GM10248 (cell line): ENCODE measurements around the gene ZNF296.

ENCODE experiments used
- CTCF ChIA-PET: fragments of 300-600 bp; sonication (Branson Sonifier 250); formaldehyde crosslinking; extraction: SDS; loops from one replicate; lab custom pipeline; 2021; ENCODE audit warnings: antibody characterized with exemption; lab: Yijun Ruan, JAX
- POLR2A ChIA-PET: fragments of 350-650 bp; sonication (Branson Sonifier 250); formaldehyde crosslinking; extraction: SDS; loops from one replicate; lab custom pipeline; 2020; ENCODE audit warnings: antibody characterized with exemption; lab: Yijun Ruan, JAX
- DNase-seq: peaks from one replicate; pipeline ENCODE4 v3.0.0; 2012; ENCODE audit errors: extremely low spot score
- TF ChIP-seq, protein P1 (sequence below): IDR thresholded peaks from 2 replicates; pipeline ENCODE4 v1.5.1; 2012; ENCODE audit warnings: mild to moderate bottlenecking, low read depth; ENCODE audit errors: extremely low read depth, missing control alignments, control extremely low read depth

The ZNF296 gene

GRCh38 chr19:45058622-45059159, 17.6 kb downstream of the ZNF296 start:
- ChIA-PET POLR2A (no interaction called here), CTCF (interaction anchor here (0.6 to 6.5 kb wide), 34 partner anchors 9 to 279 kb away, joined by 3 to 120 read pairs (median 4); partner anchors contain the start of genes CLASRP, PPP1R37 and ZNF296)
- TF ChIP-seq, protein P1, sequence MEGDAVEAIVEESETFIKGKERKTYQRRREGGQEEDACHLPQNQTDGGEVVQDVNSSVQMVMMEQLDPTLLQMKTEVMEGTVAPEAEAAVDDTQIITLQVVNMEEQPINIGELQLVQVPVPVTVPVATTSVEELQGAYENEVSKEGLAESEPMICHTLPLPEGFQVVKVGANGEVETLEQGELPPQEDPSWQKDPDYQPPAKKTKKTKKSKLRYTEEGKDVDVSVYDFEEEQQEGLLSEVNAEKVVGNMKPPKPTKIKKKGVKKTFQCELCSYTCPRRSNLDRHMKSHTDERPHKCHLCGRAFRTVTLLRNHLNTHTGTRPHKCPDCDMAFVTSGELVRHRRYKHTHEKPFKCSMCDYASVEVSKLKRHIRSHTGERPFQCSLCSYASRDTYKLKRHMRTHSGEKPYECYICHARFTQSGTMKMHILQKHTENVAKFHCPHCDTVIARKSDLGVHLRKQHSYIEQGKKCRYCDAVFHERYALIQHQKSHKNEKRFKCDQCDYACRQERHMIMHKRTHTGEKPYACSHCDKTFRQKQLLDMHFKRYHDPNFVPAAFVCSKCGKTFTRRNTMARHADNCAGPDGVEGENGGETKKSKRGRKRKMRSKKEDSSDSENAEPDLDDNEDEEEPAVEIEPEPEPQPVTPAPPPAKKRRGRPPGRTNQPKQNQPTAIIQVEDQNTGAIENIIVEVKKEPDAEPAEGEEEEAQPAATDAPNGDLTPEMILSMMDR: no peak
- no peak for DNase-seq

GRCh38 chr19:45057444-45057843, 18.8 kb downstream of the ZNF296 start:
- CTCF ChIA-PET: interaction anchor here (1.0 to 6.5 kb wide), 6 partner anchors 8 to 154 kb away, joined by 3 to 120 read pairs (median 4); partner anchors contain the start of genes CLASRP and GEMIN7
- TF ChIP-seq, protein P1: no peak
- DNase-seq: no peak
- POLR2A ChIA-PET: interaction anchor here (1.0 kb wide), 1 partner anchor 18 kb away, joined by 6 read pairs; no protein-coding TSS in a partner anchor

DNA sequence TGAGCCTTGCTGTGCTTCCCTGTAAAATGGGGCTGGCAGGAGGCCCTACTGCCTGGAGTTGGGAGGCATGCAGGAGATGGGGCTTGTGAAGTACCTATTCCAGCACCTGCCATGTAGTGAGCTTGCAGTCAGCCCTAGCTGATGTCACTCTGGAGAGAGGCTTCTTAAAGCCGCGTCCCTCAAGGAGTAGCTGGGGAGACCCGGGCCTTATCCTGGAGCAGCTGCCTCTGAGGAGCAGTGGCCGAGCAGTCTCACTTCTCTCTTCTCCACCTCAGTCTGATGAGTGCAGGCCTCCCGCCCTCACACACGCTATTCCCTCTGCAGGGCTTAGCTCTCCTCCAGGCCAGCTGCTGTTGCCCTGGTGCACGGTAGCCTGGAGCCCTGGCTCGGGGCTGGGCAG, 19.4 kb downstream of the ZNF296 start:
- POLR2A ChIA-PET: interaction anchor here (0.6 to 1.0 kb wide), 2 partner anchors 17 to 83 kb away, joined by 6 read pairs; no protein-coding TSS in a partner anchor
- DNase-seq: no peak
- TF ChIP-seq, protein P1: no peak
- CTCF ChIA-PET: interaction anchor here (1.0 to 6.5 kb wide), 5 partner anchors 14 to 153 kb away, joined by 3 to 120 read pairs (median 5); partner anchors contain the start of genes CLASRP and GEMIN7

DNA sequence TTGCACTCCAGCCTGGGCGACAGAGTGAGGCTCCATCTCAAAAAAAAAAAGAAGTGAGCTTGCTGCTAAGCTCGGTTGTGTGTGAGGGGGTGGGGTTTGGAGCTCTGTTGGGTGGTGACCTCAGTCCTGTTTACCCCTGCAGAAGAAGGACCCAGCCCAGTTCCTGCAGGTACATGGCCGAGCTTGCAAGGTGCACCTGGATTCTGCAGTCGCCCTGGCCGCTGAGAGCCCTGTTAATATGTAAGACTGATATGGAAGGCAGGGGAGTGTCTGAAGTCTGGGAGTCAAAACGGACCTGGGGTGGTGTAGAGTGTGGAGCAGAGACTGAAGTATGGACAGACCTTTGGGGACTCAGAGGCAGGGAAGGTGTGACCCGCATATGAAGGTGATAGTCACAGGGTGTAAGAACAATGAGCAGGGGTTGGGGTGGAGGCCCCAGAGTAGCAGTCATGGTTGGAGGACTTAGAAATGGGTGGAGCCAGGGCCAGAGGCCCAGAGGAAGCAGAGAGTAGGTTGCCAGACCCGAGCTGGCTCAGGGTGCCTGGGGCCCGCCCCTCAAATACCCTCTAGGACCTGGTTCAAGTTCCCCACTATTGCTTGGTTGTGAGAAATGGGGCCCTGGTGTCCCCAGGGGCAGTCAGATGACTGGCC, 24.2 kb downstream of the ZNF296 start:
- ChIA-PET CTCF (interaction anchor here (0.9 to 1.6 kb wide), 4 partner anchors 9 to 197 kb away, joined by 3 to 4 read pairs (median 3); no protein-coding TSS in a partner anchor), POLR2A (interaction anchor here (2.0 kb wide), 1 partner anchor 11 kb away, joined by 5 read pairs; no protein-coding TSS in a partner anchor)
- TF ChIP-seq, protein P1: no peak
- no peak for DNase-seq

- CTCF ChIA-PET: interaction anchor here (0.9 to 3.4 kb wide), 3 partner anchors 10 to 43 kb away, joined by 3 to 24 read pairs (median 3); partner anchors contain the start of gene CLASRP
- DNase-seq: no peak
- TF ChIP-seq, protein P1: no peak
- POLR2A ChIA-PET: interaction anchor here (0.7 kb wide), 1 partner anchor 10 kb away, joined by 3 read pairs; no protein-coding TSS in a partner anchor
These were observed 26.2 kb downstream of the ZNF296 start for GRCh38 chr19:45050036-45050435.

DNA sequence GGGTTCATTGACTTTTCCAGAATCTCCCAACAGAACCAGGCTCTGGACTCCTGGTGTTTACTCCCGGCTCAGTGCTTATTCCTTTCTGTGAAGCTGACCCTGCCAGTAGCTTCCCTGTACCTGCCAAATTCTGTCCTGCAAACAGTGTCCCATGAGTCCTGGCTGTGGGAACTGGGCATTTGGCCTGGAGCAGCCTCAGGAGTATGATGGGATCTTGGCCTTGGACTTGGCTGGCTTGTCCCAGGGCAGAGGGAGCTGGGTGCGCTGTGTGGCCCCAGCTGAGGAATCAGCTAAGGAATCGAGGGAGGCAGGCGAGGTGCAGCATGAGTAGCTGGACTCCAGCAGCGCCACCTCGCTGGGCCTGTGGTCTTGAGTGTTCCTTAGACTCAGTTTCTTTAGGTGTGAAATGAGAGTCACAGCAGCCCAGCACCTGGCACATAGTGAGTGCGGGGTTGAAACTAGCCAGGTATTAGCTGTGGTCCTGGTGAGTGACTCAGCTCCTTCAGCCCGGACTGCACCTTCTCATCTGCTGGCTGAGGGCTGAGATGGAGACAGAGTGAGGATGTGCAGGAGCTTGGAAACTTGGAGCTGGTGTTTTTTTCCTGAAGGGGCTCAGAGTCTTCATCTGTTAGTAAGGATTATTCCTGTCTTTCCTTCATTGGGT, 27.1 kb downstream of the ZNF296 start:
- ChIA-PET CTCF (interaction anchor here (0.8 to 3.4 kb wide), 6 partner anchors 9 to 326 kb away, joined by 3 to 24 read pairs (median 3); partner anchors contain the start of gene CLASRP), POLR2A (interaction anchor here (0.6 to 0.7 kb wide), 3 partner anchors 8 to 31 kb away, joined by 3 to 5 read pairs (median 5); no protein-coding TSS in a partner anchor)
- DNase-seq: no peak
- TF ChIP-seq, protein P1: no peak
